ENCODE data around the gene CWH43. TPM values are rescaled to one million over a fixed set of nuclear protein-coding genes. Genes with fewer than 3 reads are reported as not detected.

Gene CWH43
- total RNA-seq, 1 donor from 2014 or later = not detected

- no peak for DNase-seq (ENCODE audit: extremely low spot score, unreplicated experiment)
- Mint-ChIP-seq H3K4me3 (no peak overlapping the region), H3K36me3 (no peaks in the 10 kb centered on the region), H3K9me3 (no peaks in the 10 kb centered on the region), H3K4me1 (ENCODE audit: unreplicated experiment) (no peaks in the 10 kb centered on the region), H3K27me3 (peaks cover 50% of the 10 kb centered on the region), H3K27ac (no peak overlapping the region)
- TF ChIP-seq CTCF (conservative IDR thresholded peaks at IDR 0.05) = no peak
These were observed 3.6 kb downstream of the CWH43 start for GRCh38 chr4:48989461-48990203.

- no peaks in the 10 kb centered on the region for H3K4me1 Mint-ChIP-seq (ENCODE audit: unreplicated experiment)
- no peaks in the 10 kb centered on the region for H3K36me3 Mint-ChIP-seq
- no peak for DNase-seq (ENCODE audit: extremely low spot score, unreplicated experiment)
- no peak overlapping the region for H3K4me3 Mint-ChIP-seq
- no peak overlapping the region for H3K27ac Mint-ChIP-seq
- peaks cover 46% of the 10 kb centered on the region for H3K27me3 Mint-ChIP-seq
- TF ChIP-seq CTCF (conservative IDR thresholded peaks at IDR 0.05) = no peak
- H3K9me3 Mint-ChIP-seq = no peaks in the 10 kb centered on the region
These were observed 5.3 kb downstream of the CWH43 start for GRCh38 chr4:48991357-48991756.

- Mint-ChIP-seq H3K36me3 (no peaks in the 10 kb centered on the region), H3K27ac (no peak overlapping the region), H3K4me3 (no peak overlapping the region), H3K9me3 (no peaks in the 10 kb centered on the region), H3K27me3 (peaks cover 8% of the 10 kb centered on the region), H3K4me1 (ENCODE audit: unreplicated experiment) (no peaks in the 10 kb centered on the region)
- no peak for DNase-seq (ENCODE audit: extremely low spot score, unreplicated experiment)
- TF ChIP-seq CTCF (conservative IDR thresholded peaks at IDR 0.05) = no peak
These were observed 11.9 kb downstream of the CWH43 start for GRCh38 chr4:48997962-48998361.

- H3K27me3 Mint-ChIP-seq = peaks cover 8% of the 10 kb centered on the region
- H3K4me1 Mint-ChIP-seq (ENCODE audit: unreplicated experiment) = no peaks in the 10 kb centered on the region
- no peak overlapping the region for H3K27ac Mint-ChIP-seq
- H3K36me3 Mint-ChIP-seq = no peaks in the 10 kb centered on the region
- no peaks in the 10 kb centered on the region for H3K9me3 Mint-ChIP-seq
- no peak for TF ChIP-seq CTCF (conservative IDR thresholded peaks at IDR 0.05)
- H3K4me3 Mint-ChIP-seq = no peak overlapping the region
- no peak for DNase-seq (ENCODE audit: extremely low spot score, unreplicated experiment)
These were observed 12.4 kb downstream of the CWH43 start for GRCh38 chr4:48998440-48998839.

- Mint-ChIP-seq H3K36me3 (no peaks in the 10 kb centered on the region), H3K4me3 (no peak overlapping the region), H3K27ac (no peak overlapping the region), H3K9me3 (no peaks in the 10 kb centered on the region), H3K27me3 (peaks cover 3% of the 10 kb centered on the region), H3K4me1 (ENCODE audit: unreplicated experiment) (no peaks in the 10 kb centered on the region)
- TF ChIP-seq CTCF (conservative IDR thresholded peaks at IDR 0.05) = no peak
- DNase-seq (ENCODE audit: extremely low spot score, unreplicated experiment) = no peak
These were observed 14.7 kb downstream of the CWH43 start for GRCh38 chr4:49000806-49001205.
